ENCODE results near the gene DDX60.
A peak's percentile ranks its signal among the peaks of the same experiment; 100 is the strongest.
"Not testable (repeated sequence)": the region's sequence is repeated elsewhere in the genome, so short reads cannot be mapped to it uniquely, and the experiment has no call there.

Gene DDX60

DNA sequence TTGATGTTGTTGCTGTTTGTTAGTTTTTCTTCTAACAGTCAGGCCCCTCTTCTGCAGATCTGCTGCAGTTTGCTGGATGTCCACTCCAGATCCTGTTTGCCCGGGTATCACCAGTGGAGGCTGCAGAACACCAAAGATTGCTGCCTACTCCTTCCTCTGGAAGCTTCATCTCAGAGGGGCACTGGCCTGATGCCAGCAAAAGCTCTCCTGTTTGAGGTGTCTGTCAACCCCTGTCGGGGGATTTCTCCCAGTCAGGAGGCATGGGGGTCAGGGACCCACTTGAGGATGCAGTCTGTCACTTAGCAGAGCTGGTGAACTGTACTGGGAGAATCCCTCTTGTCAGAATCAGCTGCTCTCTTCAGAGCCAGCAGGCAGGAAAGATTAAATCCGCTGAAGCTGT lies 12.0 kb upstream of the DDX60 start:
- not testable (repeated sequence) for H3K9me3 Mint-ChIP-seq; ATAC-seq (replicated peaks; ENCODE audit: extremely low read depth, poor library complexity, severe bottlenecking); H3K36me3 Mint-ChIP-seq (ENCODE audit: insufficient read depth); H3K27me3 Mint-ChIP-seq; H3K27ac Mint-ChIP-seq (ENCODE audit: low read depth); H3K4me3 Mint-ChIP-seq; H3K4me1 Mint-ChIP-seq; DNase-seq (ENCODE audit: low spot score in 2 of 2)

DNA sequence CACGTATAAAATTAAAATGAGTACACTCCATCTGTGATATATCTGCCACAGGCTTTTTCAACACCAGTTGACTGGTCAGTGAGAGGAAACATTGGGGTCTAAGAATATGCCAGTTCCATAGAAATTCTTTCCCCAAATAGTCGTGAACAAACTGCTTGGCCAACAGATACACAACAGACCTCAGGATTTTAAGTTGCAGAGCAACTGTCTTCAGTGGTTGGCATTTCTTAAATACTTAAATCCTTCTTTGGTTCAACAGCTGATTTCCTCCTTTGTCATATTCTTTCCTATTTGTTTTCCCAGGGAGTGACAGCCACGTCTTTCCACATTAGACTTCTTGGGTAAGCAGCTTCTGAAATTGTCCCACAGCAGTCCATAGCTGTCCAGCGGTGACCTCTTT lies 7.0 kb upstream of the DDX60 start:
- no peak overlapping the region for H3K4me3 Mint-ChIP-seq
- no peaks in the 10 kb centered on the region for H3K9me3 Mint-ChIP-seq
- H3K36me3 Mint-ChIP-seq (ENCODE audit: insufficient read depth), result peaks cover 1% of the 10 kb centered on the region
- H3K4me1 Mint-ChIP-seq, result no peaks in the 10 kb centered on the region
- no peak overlapping the region for H3K27ac Mint-ChIP-seq (ENCODE audit: low read depth)
- ATAC-seq (replicated peaks; ENCODE audit: extremely low read depth, poor library complexity, severe bottlenecking) (no peak), DNase-seq (ENCODE audit: low spot score in 2 of 2) (no peak)
- no peaks in the 10 kb centered on the region for H3K27me3 Mint-ChIP-seq

- H3K36me3 Mint-ChIP-seq (ENCODE audit: insufficient read depth), result peaks cover 13% of the 10 kb centered on the region
- H3K4me3 Mint-ChIP-seq, result no peak overlapping the region
- no peaks in the 10 kb centered on the region for H3K9me3 Mint-ChIP-seq
- ATAC-seq (replicated peaks; ENCODE audit: extremely low read depth, poor library complexity, severe bottlenecking), result no peak
- H3K4me1 Mint-ChIP-seq, result peaks cover 28% of the 10 kb centered on the region
- H3K27me3 Mint-ChIP-seq, result no peaks in the 10 kb centered on the region
- no peak for DNase-seq (ENCODE audit: low spot score in 2 of 2)
- H3K27ac Mint-ChIP-seq (ENCODE audit: low read depth), result no peak overlapping the region
These were observed 2.5 kb upstream of the DDX60 start for GRCh38 chr4:168321006-168321405.

- Mint-ChIP-seq H3K9me3 (no peaks in the 10 kb centered on the region), H3K27me3 (no peaks in the 10 kb centered on the region), H3K4me1 (peaks cover 33% of the 10 kb centered on the region), H3K27ac (ENCODE audit: low read depth) (peak overlapping the region; percentile 97), H3K4me3 (peak overlapping the region; percentile 96), H3K36me3 (ENCODE audit: insufficient read depth) (peaks cover 13% of the 10 kb centered on the region)
- ATAC-seq (replicated peaks; ENCODE audit: extremely low read depth, poor library complexity, severe bottlenecking), result no peak
- DNase-seq (ENCODE audit: low spot score in 2 of 2), result no peak
These were observed 1.0 kb upstream of the DDX60 start for GRCh38 chr4:168319486-168320019.

GRCh38 chr4:168317621-168318020 lies 931 bp downstream of the DDX60 start:
- H3K27me3 Mint-ChIP-seq, result no peaks in the 10 kb centered on the region
- ATAC-seq (replicated peaks; ENCODE audit: extremely low read depth, poor library complexity, severe bottlenecking) (no peak), DNase-seq (ENCODE audit: low spot score in 2 of 2) (no peak)
- peak overlapping the region; percentile 97 for H3K27ac Mint-ChIP-seq (ENCODE audit: low read depth)
- peaks cover 13% of the 10 kb centered on the region for H3K36me3 Mint-ChIP-seq (ENCODE audit: insufficient read depth)
- H3K9me3 Mint-ChIP-seq, result no peaks in the 10 kb centered on the region
- H3K4me3 Mint-ChIP-seq, result peak overlapping the region; percentile 96
- H3K4me1 Mint-ChIP-seq, result peaks cover 49% of the 10 kb centered on the region

DNA sequence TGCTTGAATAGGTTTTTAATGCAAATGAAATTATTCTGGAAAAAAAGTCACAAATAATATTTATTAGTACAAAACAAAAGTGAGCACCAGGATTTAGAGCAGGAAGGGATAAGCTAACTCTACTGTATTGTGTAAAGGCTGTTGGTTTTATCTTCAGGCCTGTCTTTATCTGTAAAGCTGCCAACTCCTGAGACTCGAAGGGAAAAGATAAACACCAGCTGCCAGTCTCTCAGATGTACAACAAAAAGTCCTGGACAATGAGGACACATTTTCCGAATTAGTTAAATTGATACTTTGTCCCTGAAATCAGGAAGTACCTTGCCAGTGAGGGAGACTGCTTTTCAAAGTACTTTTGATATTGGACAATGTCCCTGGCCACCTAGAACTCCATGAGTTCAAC lies 8.8 kb downstream of the DDX60 start:
- Mint-ChIP-seq H3K4me1 (peaks cover 37% of the 10 kb centered on the region), H3K4me3 (no peak overlapping the region), H3K9me3 (no peaks in the 10 kb centered on the region), H3K27ac (ENCODE audit: low read depth) (no peak overlapping the region), H3K36me3 (ENCODE audit: insufficient read depth) (peaks cover 30% of the 10 kb centered on the region), H3K27me3 (no peaks in the 10 kb centered on the region)
- DNase-seq (ENCODE audit: low spot score in 2 of 2), result no peak
- no peak for ATAC-seq (replicated peaks; ENCODE audit: extremely low read depth, poor library complexity, severe bottlenecking)

GRCh38 chr4:168308912-168309311 lies 9.6 kb downstream of the DDX60 start:
- H3K9me3 Mint-ChIP-seq, result no peaks in the 10 kb centered on the region
- no peaks in the 10 kb centered on the region for H3K27me3 Mint-ChIP-seq
- H3K4me3 Mint-ChIP-seq, result no peak overlapping the region
- peaks cover 28% of the 10 kb centered on the region for H3K4me1 Mint-ChIP-seq
- ATAC-seq (replicated peaks; ENCODE audit: extremely low read depth, poor library complexity, severe bottlenecking) (no peak), DNase-seq (ENCODE audit: low spot score in 2 of 2) (no peak)
- no peak overlapping the region for H3K27ac Mint-ChIP-seq (ENCODE audit: low read depth)
- H3K36me3 Mint-ChIP-seq (ENCODE audit: insufficient read depth), result peaks cover 35% of the 10 kb centered on the region

DNA sequence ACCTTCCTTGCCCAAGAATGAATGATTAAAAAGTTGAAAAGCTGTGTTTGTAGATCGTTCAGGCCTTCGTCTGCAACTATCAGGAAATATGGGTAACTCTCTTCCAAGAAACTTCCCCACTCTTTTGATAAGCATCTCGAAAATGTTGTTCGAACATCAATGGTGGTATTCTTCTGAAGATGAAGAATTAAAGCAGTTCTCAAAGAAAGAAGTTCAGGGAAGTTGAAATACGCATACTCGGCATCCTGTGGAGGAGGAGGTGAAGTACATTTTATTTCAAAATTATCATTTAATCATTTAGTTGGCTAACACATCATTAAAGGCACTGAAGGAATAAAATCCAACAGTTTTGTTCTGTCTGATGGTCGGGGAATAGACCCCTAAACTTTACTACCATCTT lies 12.1 kb downstream of the DDX60 start:
- no peak for DNase-seq (ENCODE audit: low spot score in 2 of 2)
- no peak overlapping the region for H3K27ac Mint-ChIP-seq (ENCODE audit: low read depth)
- no peaks in the 10 kb centered on the region for H3K27me3 Mint-ChIP-seq
- peaks cover 7% of the 10 kb centered on the region for H3K4me1 Mint-ChIP-seq
- no peaks in the 10 kb centered on the region for H3K9me3 Mint-ChIP-seq
- peaks cover 45% of the 10 kb centered on the region for H3K36me3 Mint-ChIP-seq (ENCODE audit: insufficient read depth)
- ATAC-seq (replicated peaks; ENCODE audit: extremely low read depth, poor library complexity, severe bottlenecking), result no peak
- no peak overlapping the region for H3K4me3 Mint-ChIP-seq

GRCh38 chr4:168304744-168305459 lies 13.7 kb downstream of the DDX60 start:
- no peaks in the 10 kb centered on the region for H3K9me3 Mint-ChIP-seq
- peaks cover 5% of the 10 kb centered on the region for H3K4me1 Mint-ChIP-seq
- no peak overlapping the region for H3K27ac Mint-ChIP-seq (ENCODE audit: low read depth)
- no peak overlapping the region for H3K4me3 Mint-ChIP-seq
- no peak for DNase-seq (ENCODE audit: low spot score in 2 of 2)
- no peaks in the 10 kb centered on the region for H3K27me3 Mint-ChIP-seq
- ATAC-seq (replicated peaks; ENCODE audit: extremely low read depth, poor library complexity, severe bottlenecking), result no peak
- H3K36me3 Mint-ChIP-seq (ENCODE audit: insufficient read depth), result peaks cover 43% of the 10 kb centered on the region

DNA sequence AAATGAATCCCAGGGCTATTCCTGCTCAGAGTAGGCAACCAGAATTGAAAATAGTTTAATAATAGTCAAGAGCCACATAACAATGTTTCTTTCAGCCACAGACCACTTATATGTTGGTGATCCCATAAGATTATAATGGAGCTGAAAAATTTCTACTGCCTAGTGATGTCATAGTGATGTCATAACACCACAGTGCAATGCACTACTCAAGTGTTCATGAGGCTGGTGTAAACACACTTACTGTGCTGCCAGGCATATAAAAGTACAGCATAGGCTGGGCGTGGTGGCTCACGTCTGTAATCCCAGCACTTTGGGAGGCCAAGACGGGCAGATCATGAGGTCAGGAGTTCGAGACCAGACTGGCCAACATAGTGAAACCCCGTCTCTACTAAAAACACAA lies 15.1 kb downstream of the DDX60 start:
- DNase-seq (ENCODE audit: low spot score in 2 of 2); H3K9me3 Mint-ChIP-seq; ATAC-seq (replicated peaks; ENCODE audit: extremely low read depth, poor library complexity, severe bottlenecking); H3K27me3 Mint-ChIP-seq; H3K27ac Mint-ChIP-seq (ENCODE audit: low read depth); H3K4me3 Mint-ChIP-seq; H3K4me1 Mint-ChIP-seq: not testable (repeated sequence)
- H3K36me3 Mint-ChIP-seq (ENCODE audit: insufficient read depth), result peaks cover 44% of the 10 kb centered on the region

DNA sequence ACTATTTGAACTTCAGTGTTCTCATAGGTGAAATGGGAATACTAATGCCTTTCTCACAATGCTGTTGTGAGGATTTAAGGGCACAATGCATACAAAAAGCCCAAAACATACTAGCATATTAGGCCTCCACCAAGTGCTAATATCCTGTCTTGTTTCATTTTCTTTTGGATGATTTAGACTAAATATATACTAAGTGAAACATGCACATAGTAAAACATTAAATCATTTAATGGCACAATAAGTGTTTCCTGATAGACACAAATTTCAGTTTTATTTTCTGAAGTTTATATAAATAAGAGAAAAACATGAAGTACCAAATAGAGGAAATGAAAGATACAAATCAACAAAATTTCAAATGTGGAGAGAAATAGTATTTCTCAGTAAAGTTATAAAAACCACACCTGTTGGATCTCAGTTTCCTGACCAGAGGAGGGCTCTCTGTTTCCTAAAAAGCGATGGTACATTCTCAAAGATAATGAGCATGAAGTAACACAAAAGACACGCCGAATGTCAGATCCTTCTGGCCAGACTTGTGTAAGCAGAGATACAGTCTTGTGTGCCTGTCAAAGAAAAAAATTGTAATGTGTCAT lies 25.1 kb downstream of the DDX60 start:
- H3K9me3 Mint-ChIP-seq, result no peaks in the 10 kb centered on the region
- H3K27ac Mint-ChIP-seq (ENCODE audit: low read depth), result peak overlapping the region; percentile 9
- peaks cover 6% of the 10 kb centered on the region for H3K4me1 Mint-ChIP-seq
- peaks cover 34% of the 10 kb centered on the region for H3K36me3 Mint-ChIP-seq (ENCODE audit: insufficient read depth)
- ATAC-seq (replicated peaks; ENCODE audit: extremely low read depth, poor library complexity, severe bottlenecking) (no peak), DNase-seq (ENCODE audit: low spot score in 2 of 2) (no peak)
- H3K4me3 Mint-ChIP-seq, result no peak overlapping the region
- H3K27me3 Mint-ChIP-seq, result no peaks in the 10 kb centered on the region

- DNase-seq (ENCODE audit: low spot score in 2 of 2) (no peak), ATAC-seq (replicated peaks; ENCODE audit: extremely low read depth, poor library complexity, severe bottlenecking) (no peak)
- Mint-ChIP-seq H3K27ac (ENCODE audit: low read depth) (no peak overlapping the region), H3K36me3 (ENCODE audit: insufficient read depth) (peaks cover 25% of the 10 kb centered on the region), H3K9me3 (no peaks in the 10 kb centered on the region), H3K27me3 (no peaks in the 10 kb centered on the region), H3K4me3 (no peak overlapping the region), H3K4me1 (peaks cover 6% of the 10 kb centered on the region)
These were observed 27.3 kb downstream of the DDX60 start for GRCh38 chr4:168291242-168291641.

- H3K27me3 Mint-ChIP-seq; H3K9me3 Mint-ChIP-seq; ATAC-seq (replicated peaks; ENCODE audit: extremely low read depth, poor library complexity, severe bottlenecking); H3K4me1 Mint-ChIP-seq; H3K4me3 Mint-ChIP-seq; DNase-seq (ENCODE audit: low spot score in 2 of 2); H3K27ac Mint-ChIP-seq (ENCODE audit: low read depth): not testable (repeated sequence)
- H3K36me3 Mint-ChIP-seq (ENCODE audit: insufficient read depth), result peaks cover 30% of the 10 kb centered on the region
These were observed 32.7 kb downstream of the DDX60 start for GRCh38 chr4:168285850-168286249.
